Effector memory CD8-positive, alpha-beta T cell (primary cell): ENCODE measurements around the gene DEGS1.
A peak's percentile ranks its signal among the peaks of the same experiment; 100 is the strongest.
"Not testable (repeated sequence)": the region's sequence is repeated elsewhere in the genome, so short reads cannot be mapped to it uniquely, and the experiment has no call there.

Source experiments
- ATAC-seq: fragments of 150-1000 bp; cut with Tn5 transposase; replicated peaks from 2 replicates; pipeline ENCODE4 v1.10.0; 2021; ENCODE audit warnings: mild to moderate bottlenecking, moderate library complexity
- DNase-seq, 3 experiments: peaks; one replicate each; pipeline ENCODE4 v3.0.0; 2021
- H3K27ac Mint-ChIP-seq, 2 donors: one replicate each; pipeline ENCODE4 v1.8.0; 2022; ENCODE audit warnings: mild to moderate bottlenecking in 2 of 2, mixed read lengths in 2 of 2, moderate library complexity in 2 of 2
- H3K27me3 Mint-ChIP-seq, 2 donors: one replicate each; pipeline ENCODE4 v1.8.0; 2022; ENCODE audit warnings: mixed read lengths in 2 of 2
- H3K36me3 Mint-ChIP-seq: one replicate; pipeline ENCODE4 v1.8.0; 2022; ENCODE audit warnings: mild to moderate bottlenecking, moderate library complexity, mixed read lengths; ENCODE audit not compliant: insufficient read depth
- H3K4me1 Mint-ChIP-seq, 2 donors: one replicate each; pipeline ENCODE4 v1.8.0; 2022; ENCODE audit warnings: low read depth in 2 of 2, mixed read lengths in 2 of 2
- H3K4me3 Mint-ChIP-seq, 2 donors: one replicate each; pipeline ENCODE4 v1.8.0; 2022; ENCODE audit warnings: mild to moderate bottlenecking in 2 of 2, mixed read lengths in 2 of 2, moderate library complexity in 2 of 2
- H3K9me3 Mint-ChIP-seq, 2 donors: one replicate each; pipeline ENCODE4 v1.8.0; 2022; ENCODE audit warnings: mixed read lengths in 2 of 2

DEGS1 gene

DNA sequence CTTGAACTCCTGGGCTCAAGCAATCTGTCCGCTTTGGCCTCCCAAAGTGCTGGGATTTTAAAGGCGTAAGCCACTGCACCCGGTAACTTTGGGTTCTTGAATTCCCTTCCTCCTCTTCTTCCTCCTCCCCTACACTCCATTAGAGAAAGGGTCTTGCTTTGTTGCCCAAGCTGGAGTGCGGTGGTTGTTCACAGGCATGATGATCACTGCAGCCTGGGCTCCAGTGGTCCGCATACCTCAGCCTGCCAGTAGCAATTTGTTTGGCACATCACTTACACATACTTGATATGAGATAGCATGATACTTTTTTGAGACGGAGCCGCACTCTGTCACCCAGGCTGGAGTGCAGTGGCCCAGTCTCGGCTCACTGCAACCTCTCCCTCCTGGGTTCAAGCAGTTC is 2.2 kb downstream of the DEGS1 start:
- DNase-seq (no peak), ATAC-seq (no peak)
- Mint-ChIP-seq H3K4me3 (peak overlapping the region; percentile 85 to 88), H3K4me1 (peaks cover 23 to 55% of the 10 kb centered on the region in 2 donors), H3K27ac (peak overlapping the region; percentile 94 to 98), H3K36me3 (peaks cover 37% of the 10 kb centered on the region), H3K9me3 (no peaks in the 10 kb centered on the region), H3K27me3 (no peaks in the 10 kb centered on the region)

DNA sequence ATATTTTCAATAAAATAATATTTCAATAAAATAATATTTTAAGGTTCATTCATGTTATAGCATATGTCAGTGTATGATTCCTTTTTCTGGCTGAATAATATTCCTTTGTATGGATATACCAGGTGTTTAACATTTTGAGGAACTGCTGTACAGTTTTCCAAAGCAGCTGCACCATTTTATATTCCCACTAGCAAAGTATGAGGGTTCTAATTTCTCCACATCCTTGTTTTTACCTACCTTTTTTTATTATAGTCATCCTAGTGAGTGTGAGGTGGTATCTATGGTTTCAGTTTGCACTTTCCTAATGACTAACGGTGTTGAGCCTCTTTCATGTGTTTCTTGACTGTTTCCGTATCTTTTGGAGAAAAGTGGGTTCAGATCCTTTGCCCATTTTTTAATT is 5.2 kb downstream of the DEGS1 start:
- H3K36me3 Mint-ChIP-seq, result peaks cover 53% of the 10 kb centered on the region
- H3K4me3 Mint-ChIP-seq, result peak overlapping the region in 1 of 2 donors; percentile 67
- no peaks in the 10 kb centered on the region for H3K27me3 Mint-ChIP-seq
- no peak for DNase-seq
- H3K9me3 Mint-ChIP-seq, result no peaks in the 10 kb centered on the region
- H3K27ac Mint-ChIP-seq, result peak overlapping the region; percentile 64 to 70
- ATAC-seq, result no peak
- H3K4me1 Mint-ChIP-seq, result peaks cover 14 to 37% of the 10 kb centered on the region in 2 donors

DNA sequence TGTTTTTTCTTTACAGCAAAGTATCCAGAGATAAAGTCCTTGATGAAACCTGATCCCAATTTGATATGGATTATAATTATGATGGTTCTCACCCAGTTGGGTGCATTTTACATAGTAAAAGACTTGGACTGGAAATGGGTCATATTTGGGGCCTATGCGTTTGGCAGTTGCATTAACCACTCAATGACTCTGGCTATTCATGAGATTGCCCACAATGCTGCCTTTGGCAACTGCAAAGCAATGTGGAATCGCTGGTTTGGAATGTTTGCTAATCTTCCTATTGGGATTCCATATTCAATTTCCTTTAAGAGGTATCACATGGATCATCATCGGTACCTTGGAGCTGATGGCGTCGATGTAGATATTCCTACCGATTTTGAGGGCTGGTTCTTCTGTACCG is 6.5 kb downstream of the DEGS1 start:
- peak overlapping the region in 1 of 2 donors; percentile 19 for H3K27ac Mint-ChIP-seq
- H3K4me3 Mint-ChIP-seq, result no peak overlapping the region
- H3K9me3 Mint-ChIP-seq, result no peaks in the 10 kb centered on the region
- H3K27me3 Mint-ChIP-seq, result no peaks in the 10 kb centered on the region
- DNase-seq (no peak), ATAC-seq (no peak)
- peaks cover 11 to 30% of the 10 kb centered on the region in 2 donors for H3K4me1 Mint-ChIP-seq
- H3K36me3 Mint-ChIP-seq, result peaks cover 56% of the 10 kb centered on the region

DNA sequence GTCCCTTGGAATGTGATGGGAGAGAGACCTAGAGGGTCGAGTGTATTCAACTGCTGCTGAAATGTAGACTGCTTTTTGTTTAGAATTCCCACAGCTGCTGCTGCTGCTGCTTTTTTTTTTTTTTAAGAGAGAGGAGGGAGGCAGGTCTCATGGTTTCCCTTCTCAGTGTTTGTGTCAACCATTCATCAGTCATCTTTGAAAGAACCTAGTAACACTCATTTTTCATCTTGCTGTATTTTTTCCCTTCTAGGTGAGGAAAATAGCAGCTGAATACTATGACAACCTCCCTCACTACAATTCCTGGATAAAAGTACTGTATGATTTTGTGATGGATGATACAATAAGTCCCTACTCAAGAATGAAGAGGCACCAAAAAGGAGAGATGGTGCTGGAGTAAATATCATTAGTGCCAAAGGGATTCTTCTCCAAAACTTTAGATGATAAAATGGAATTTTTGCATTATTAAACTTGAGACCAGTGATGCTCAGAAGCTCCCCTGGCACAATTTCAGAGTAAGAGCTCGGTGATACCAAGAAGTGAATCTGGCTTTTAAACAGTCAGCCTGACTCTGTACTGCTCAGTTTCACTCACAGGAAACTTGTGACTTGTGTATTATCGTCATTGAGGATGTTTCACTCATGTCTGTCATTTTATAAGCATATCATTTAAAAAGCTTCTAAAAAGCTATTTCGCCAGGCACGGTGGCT is 9.2 kb downstream of the DEGS1 start:
- H3K9me3 Mint-ChIP-seq, result no peaks in the 10 kb centered on the region
- peaks cover 3 to 15% of the 10 kb centered on the region in 2 donors for H3K4me1 Mint-ChIP-seq
- H3K4me3 Mint-ChIP-seq, result no peak overlapping the region
- H3K27me3 Mint-ChIP-seq, result no peaks in the 10 kb centered on the region
- ATAC-seq (peak; percentile 42), DNase-seq (no peak)
- peaks cover 54% of the 10 kb centered on the region for H3K36me3 Mint-ChIP-seq
- H3K27ac Mint-ChIP-seq, result peak overlapping the region; percentile 6 to 38

DNA sequence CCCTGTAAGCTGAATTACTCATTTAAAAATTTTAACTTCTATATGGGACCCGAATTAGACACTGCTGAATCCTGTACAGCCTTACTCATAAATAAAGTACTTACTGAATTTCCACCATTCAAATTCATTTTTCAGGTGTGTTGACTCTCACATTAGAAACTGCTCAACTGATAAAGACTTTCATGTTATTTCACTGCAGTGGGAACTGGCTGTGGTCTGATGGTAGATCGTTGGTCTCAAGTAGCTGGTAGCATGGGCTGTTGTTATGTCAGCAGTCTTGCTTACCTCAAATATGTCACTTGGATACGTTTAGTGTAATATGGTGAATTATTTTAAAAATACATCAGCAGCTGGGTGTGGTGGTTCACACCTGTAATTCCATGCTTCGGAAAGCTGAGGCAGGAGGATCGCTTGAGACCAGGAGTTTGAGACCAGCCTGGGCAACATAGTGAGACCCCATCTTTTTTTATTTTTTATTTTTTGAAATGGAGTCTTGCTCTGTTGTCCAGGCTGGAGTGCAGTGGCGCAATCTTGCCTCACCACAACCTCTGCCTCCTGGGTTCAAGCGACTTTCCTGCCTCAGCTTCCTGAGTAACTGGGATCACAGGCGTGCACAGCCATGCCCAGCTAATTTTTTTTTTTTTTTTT is 10.4 kb downstream of the DEGS1 start:
- no peak for DNase-seq

DNA sequence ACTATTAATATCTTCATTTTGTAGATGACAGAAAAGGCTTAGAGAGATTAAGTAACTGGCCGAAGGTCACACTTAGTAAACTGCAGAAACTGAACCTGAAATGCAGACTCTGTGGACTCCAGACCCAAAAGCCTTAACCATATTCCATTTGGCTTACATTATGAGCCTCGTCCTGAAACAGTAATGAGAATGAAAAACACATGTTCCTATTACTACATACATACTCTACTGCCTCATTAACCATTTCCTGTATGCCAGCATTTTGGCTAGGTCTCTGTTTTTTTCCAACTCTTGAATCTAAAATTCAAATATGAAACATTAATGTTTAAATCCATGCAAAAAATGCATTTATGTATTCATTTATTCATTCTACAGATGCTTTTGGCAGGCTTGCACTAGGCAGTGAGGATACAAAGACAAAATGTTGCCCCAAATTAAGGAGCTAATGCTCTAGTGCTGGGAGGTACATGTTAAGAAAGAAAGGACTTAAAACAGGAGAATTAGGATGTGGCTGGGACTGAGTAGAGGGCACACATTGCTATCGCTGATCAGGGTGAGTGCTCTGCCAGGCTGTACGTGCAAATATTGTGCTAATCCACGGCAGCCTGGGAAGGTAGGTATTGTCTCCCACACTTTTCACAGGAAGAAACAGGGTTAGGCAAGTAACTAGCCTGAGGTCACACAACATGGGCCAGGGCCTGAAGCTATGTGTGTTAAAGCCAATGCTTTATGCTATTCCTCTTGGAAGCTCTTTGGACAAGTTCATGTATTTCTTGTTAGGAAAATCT is 14.0 kb downstream of the DEGS1 start:
- H3K4me3 Mint-ChIP-seq, result no peak overlapping the region
- H3K4me1 Mint-ChIP-seq, result peaks cover 0 to 4% of the 10 kb centered on the region in 2 donors
- no peaks in the 10 kb centered on the region for H3K9me3 Mint-ChIP-seq
- peaks cover 42% of the 10 kb centered on the region for H3K36me3 Mint-ChIP-seq
- no peaks in the 10 kb centered on the region for H3K27me3 Mint-ChIP-seq
- no peak for DNase-seq
- no peak for ATAC-seq
- H3K27ac Mint-ChIP-seq, result peak overlapping the region in 1 of 2 donors; percentile 60

More for the DNA sequence above, 10.4 kb downstream of the DEGS1 start:
- no peaks in the 10 kb centered on the region for H3K9me3 Mint-ChIP-seq
- peaks cover 2 to 13% of the 10 kb centered on the region in 2 donors for H3K4me1 Mint-ChIP-seq
- H3K36me3 Mint-ChIP-seq, result peaks cover 54% of the 10 kb centered on the region
- ATAC-seq, result no peak
- no peaks in the 10 kb centered on the region for H3K27me3 Mint-ChIP-seq
- H3K4me3 Mint-ChIP-seq, result no peak overlapping the region
- H3K27ac Mint-ChIP-seq, result no peak overlapping the region

DNA sequence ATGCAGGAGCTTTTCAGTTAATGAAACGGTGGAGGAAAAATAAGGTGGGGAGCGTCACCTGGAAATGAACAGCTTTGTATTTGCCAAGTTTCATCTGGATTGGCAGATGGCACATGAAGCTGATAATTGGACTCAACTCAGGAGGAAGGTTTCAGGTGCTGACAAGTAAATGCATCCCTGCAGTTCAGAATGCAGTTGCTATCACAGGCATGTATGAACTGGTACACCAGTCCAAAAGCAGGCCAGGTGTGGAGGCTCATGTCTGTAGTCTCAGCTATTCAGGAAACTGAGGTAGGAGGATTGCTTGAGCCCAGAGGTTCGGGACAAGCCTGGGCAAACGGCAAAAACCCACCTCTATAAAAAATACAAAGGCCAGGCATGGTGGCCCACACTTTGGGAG is 15.5 kb downstream of the DEGS1 start:
- H3K4me3 Mint-ChIP-seq, result no peak overlapping the region
- no peak overlapping the region for H3K27ac Mint-ChIP-seq
- DNase-seq, result no peak
- H3K4me1 Mint-ChIP-seq, result peaks cover 0 to 4% of the 10 kb centered on the region in 2 donors
- peaks cover 27% of the 10 kb centered on the region for H3K36me3 Mint-ChIP-seq
- no peaks in the 10 kb centered on the region for H3K9me3 Mint-ChIP-seq
- no peaks in the 10 kb centered on the region for H3K27me3 Mint-ChIP-seq
- no peak for ATAC-seq

DNA sequence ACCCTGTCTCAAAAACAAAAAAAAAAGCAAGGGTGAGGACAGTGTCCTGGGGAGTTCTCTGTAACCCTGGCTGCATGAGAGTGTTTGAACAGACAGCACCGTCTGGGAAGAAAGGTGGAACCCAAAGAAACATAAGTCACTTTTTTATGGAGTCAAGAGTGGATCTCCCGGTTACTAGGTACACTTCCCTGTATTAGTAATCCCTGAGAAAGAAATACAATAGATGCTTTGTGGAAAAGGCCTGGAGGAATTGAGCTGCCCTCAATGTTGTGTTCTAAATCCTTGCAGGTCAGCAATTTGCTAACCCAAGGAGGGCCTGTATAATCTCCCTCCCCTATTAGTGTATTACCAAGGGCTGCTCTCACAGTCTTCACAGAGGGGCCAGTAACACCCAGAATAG is 16.6 kb downstream of the DEGS1 start:
- H3K4me1 Mint-ChIP-seq, result peaks cover 2 to 4% of the 10 kb centered on the region in 2 donors
- no peak for ATAC-seq
- DNase-seq, result no peak
- no peak overlapping the region for H3K4me3 Mint-ChIP-seq
- H3K27me3 Mint-ChIP-seq, result no peaks in the 10 kb centered on the region
- no peaks in the 10 kb centered on the region for H3K9me3 Mint-ChIP-seq
- H3K27ac Mint-ChIP-seq, result no peak overlapping the region
- peaks cover 16% of the 10 kb centered on the region for H3K36me3 Mint-ChIP-seq

DNA sequence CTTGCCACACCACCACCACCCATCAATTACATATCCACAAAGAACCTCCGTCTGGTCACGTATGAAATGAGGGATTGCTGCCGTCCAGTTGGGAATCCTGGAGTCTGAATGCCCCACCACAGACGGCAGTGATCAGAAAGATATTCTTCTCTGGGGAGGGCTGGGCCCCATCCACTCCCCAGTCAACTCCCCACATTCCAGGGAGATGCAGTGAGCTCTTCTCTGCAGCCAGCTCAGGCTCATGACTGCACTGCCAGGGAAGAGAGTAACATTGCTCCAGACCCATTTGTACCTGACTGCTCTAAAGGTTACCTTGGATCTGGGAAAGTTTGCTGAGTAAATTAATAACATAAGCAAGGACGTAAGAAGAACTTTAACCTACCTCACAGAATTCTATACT is 18.3 kb downstream of the DEGS1 start:
- peaks cover 6% of the 10 kb centered on the region for H3K36me3 Mint-ChIP-seq

DNA sequence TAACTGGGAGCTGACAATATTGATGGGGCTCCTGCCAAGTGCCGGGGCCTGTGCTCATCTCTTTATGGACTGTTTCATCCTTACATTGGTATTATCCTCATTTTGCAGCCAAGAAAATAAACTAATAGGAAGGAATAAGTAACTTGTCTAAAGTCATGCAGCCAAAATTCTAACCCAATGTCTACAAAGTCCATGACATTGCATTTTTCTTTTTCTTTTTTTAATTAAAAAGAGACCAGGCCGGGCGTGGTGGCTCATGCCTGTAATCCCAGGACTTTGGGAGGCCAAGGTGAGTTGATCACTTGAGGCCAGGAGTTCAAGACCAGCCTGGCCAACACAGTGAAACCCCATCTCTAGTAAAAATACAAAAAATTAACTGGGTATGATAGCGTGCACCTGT is 18.8 kb downstream of the DEGS1 start:
- Mint-ChIP-seq H3K9me3 (no peaks in the 10 kb centered on the region), H3K4me1 (peaks cover 5 to 7% of the 10 kb centered on the region in 2 donors), H3K4me3 (no peak overlapping the region), H3K36me3 (peaks cover 6% of the 10 kb centered on the region), H3K27ac (no peak overlapping the region), H3K27me3 (no peaks in the 10 kb centered on the region)
- DNase-seq (no peak), ATAC-seq (no peak)

More for the DNA sequence above, 18.3 kb downstream of the DEGS1 start:
- ATAC-seq, result no peak
- H3K27ac Mint-ChIP-seq, result no peak overlapping the region
- no peak overlapping the region for H3K4me3 Mint-ChIP-seq
- no peaks in the 10 kb centered on the region for H3K9me3 Mint-ChIP-seq
- no peak for DNase-seq
- peaks cover 5 to 7% of the 10 kb centered on the region in 2 donors for H3K4me1 Mint-ChIP-seq
- no peaks in the 10 kb centered on the region for H3K27me3 Mint-ChIP-seq

DNA sequence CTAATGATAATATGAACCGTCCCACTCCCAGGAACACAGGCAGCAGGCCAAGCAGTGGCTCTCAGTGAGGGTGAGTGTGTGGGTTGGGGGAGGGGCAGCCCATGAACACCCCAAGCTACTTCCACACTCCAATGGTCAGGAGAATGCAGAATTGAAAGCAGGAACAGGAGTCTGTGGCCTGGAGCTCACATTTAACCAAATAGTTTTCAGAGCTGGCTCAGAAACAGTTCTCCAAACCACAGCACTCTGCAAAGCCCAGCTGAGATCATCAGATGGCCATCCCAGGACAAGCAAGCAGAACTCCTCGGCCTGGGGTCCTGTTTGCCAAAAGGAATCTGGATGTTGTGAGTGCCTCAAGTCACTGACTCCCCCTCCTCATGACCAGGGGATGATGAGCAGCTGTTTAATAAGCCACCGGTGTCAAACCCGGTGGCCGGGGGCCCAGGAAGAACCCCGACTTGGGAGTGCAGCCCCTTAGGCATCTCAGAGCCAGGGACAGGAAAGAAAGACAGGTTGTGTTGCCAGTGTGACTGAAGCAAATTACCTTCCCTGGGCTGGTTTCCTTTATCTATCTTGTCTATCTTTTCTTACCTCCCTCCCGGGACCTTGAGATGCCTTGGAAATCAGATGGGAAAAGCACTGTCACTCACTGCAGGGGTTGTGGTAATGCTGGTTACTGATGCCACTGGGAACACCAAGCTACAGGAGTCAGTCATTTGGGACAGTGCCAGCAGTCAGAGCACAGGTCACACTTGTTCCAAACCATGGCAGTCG is 20.4 kb downstream of the DEGS1 start:
- no peak for DNase-seq
- peaks cover 5 to 7% of the 10 kb centered on the region in 2 donors for H3K4me1 Mint-ChIP-seq
- H3K4me3 Mint-ChIP-seq, result no peak overlapping the region
- no peaks in the 10 kb centered on the region for H3K9me3 Mint-ChIP-seq
- no peak overlapping the region for H3K27ac Mint-ChIP-seq
- peaks cover 6% of the 10 kb centered on the region for H3K36me3 Mint-ChIP-seq
- ATAC-seq, result no peak
- H3K27me3 Mint-ChIP-seq, result no peaks in the 10 kb centered on the region

DNA sequence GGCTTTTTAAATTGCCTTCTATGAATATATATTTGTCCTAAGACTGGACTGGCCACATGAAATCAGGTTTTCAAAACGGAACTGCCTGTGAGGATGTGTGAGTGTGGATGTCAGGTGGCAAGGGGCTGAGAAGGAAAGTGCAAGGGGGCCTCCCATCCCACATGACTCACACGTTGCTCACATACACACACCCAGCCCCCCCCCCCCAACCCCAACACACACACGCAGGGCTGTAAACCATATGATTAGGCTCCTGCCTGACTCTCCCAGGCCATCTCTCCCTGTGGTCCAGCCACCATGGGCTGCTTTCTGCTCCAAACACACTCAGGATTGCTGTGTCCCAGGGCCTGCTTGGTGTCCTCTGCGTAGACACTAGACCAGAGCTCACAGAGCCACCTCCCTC is 22.4 kb downstream of the DEGS1 start:
- ATAC-seq (peak; percentile 71), DNase-seq (no peak)
- Mint-ChIP-seq H3K4me3 (peak overlapping the region; percentile 32 to 44), H3K4me1 (peaks cover 5 to 7% of the 10 kb centered on the region in 2 donors), H3K9me3 (no peaks in the 10 kb centered on the region), H3K27ac (peak overlapping the region; percentile 36 to 66), H3K36me3 (no peaks in the 10 kb centered on the region), H3K27me3 (no peaks in the 10 kb centered on the region)

DNA sequence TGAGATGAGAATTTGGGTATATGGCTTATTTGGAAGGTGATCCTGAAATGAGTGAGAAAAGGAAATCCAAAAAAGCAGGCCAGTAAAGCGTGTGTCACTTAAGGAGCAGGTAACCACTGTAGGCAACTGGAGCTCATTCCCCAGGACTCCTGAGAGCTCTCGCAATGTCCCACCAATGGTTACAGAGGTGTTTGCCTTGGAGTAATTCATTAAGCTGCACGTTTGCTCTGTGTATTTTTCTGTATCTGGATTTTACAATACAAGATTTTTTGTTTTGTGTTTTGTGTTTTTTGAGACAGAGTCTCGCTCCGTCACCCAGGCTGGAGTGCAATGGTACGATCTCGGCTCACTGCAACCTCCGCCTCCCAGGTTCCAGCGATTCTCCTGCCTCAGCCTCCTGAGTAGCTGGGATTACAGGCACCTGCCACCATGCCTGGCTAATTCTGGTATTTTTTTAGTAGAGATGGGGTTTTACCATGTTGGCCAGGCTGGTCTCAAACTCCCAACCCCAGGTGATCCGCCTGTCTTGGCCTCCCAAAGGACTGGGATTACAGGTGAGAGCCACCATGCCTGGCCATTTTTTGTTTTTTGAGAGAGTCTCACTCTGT is 23.0 kb downstream of the DEGS1 start:
- H3K36me3 Mint-ChIP-seq, H3K9me3 Mint-ChIP-seq, ATAC-seq, H3K4me1 Mint-ChIP-seq, DNase-seq, H3K27me3 Mint-ChIP-seq: not testable (repeated sequence)
- H3K27ac Mint-ChIP-seq, result peak overlapping the region; percentile 36 to 66
- peak overlapping the region; percentile 32 to 44 for H3K4me3 Mint-ChIP-seq
